Measurements from ENCODE around the gene ZNF3. TPM values are rescaled to one million over a fixed set of nuclear protein-coding genes. Genes with fewer than 3 reads are reported as not detected.

ZNF3 gene
- total and polyA plus RNA-seq, 2 experiments from 2014 or later, result 23.4 to 48.9 TPM

GRCh38 chr7:100090527-100091410 lies 9.2 kb upstream of the ZNF3 start (continued):
- TF ChIP-seq ETS1 (IDR thresholded peaks at IDR 0.05) (no peak), POLR2AphosphoS5 (IDR thresholded peaks at IDR 0.05; ENCODE audit: low read depth) (no peak), REST (IDR thresholded peaks at IDR 0.05; ENCODE audit: unreplicated experiment) (no peak), ZNF331 (CRISPR knock-in tag; IDR thresholded peaks at IDR 0.05; ENCODE audit: low read depth) (no peak)

GRCh38 chr7:100089458-100090196 lies 8.1 kb upstream of the ZNF3 start:
- peaks cover 6% of the 10 kb centered on the region for H3K4me1 ChIP-seq (ENCODE audit: insufficient read depth)
- Mint-ChIP-seq H3K27ac (peak overlapping the region; percentile 82), H3K9me3 (no peaks in the 10 kb centered on the region), H3K27me3 (ENCODE audit: insufficient read depth, low read depth, poor library complexity) (peaks cover 34% of the 10 kb centered on the region), H3K36me3 (ENCODE audit: low read depth) (peaks cover 45% of the 10 kb centered on the region), H3K4me1 (peaks cover 18% of the 10 kb centered on the region), H3K4me3 (peak overlapping the region; percentile 93)
- H3F3A ChIP-seq (replicated peaks; ENCODE audit: low read depth), result peaks cover 59% of the 10 kb centered on the region
- peak overlapping the region; percentile 82 for H3K4me3 ChIP-seq
- H4K20me1 ChIP-seq (replicated peaks; ENCODE audit: insufficient read depth), result peaks cover 16% of the 10 kb centered on the region; the same call in 1 of the 2 replicates
- no peak for TF ChIP-seq POLR2AphosphoS5 (IDR thresholded peaks at IDR 0.05; ENCODE audit: low read depth)
- TF ChIP-seq ZNF331 (CRISPR knock-in tag; IDR thresholded peaks at IDR 0.05; ENCODE audit: low read depth), result no peak
- TF ChIP-seq CREB1 (CRISPR knock-in tag; IDR thresholded peaks at IDR 0.05; ENCODE audit: low read depth), result no peak
- H3K36me3 ChIP-seq (ENCODE audit: insufficient read depth), result peaks cover 25% of the 10 kb centered on the region
- DNase-seq (ENCODE audit: low spot score), result no peak
- 0 out of 2 replicates have a peak overlapping the region, but pooled peaks have one; percentile 90 for H3K27ac ChIP-seq (ENCODE audit: low read depth)
- no peaks in the 10 kb centered on the region for H3K27me3 ChIP-seq (ENCODE audit: insufficient read depth)
- H2AFZ ChIP-seq, result peak overlapping the region; percentile 95; the same call in 1 of the 2 replicates
- H3K4me2 ChIP-seq, result peak overlapping the region; percentile 90
- ATAC-seq, result no peak
- H3K9me2 ChIP-seq (ENCODE audit: insufficient read depth), result no peaks in the 10 kb centered on the region
- H3K79me2 ChIP-seq (replicated peaks; ENCODE audit: insufficient read depth), result peaks cover 8% of the 10 kb centered on the region
